Activated naive CD4-positive, alpha-beta T cell treated with Interleukin-2 at 50 U/mL for 16 hours (primary cell): ENCODE data around the gene MIA3.
"Not testable (repeated sequence)": the region's sequence is repeated elsewhere in the genome, so short reads cannot be mapped to it uniquely, and the experiment has no call there.

Experiments
- DNase-seq: peaks from one replicate; pipeline ENCODE4 v3.0.0-alpha.2; 2020

Gene MIA3

GRCh38 chr1:222665964-222666363, 48.1 kb downstream of the MIA3 start:
- DNase-seq = no peak

GRCh38 chr1:222668184-222668583, 50.3 kb downstream of the MIA3 start:
- not testable (repeated sequence) for DNase-seq

- DNase-seq = not testable (repeated sequence)
These were observed 51.2 kb downstream of the MIA3 start for GRCh38 chr1:222669107-222669506.

GRCh38 chr1:222670110-222670509, 52.2 kb downstream of the MIA3 start:
- DNase-seq = no peak

- no peak for DNase-seq
These were observed 62.2 kb downstream of the MIA3 start for GRCh38 chr1:222680080-222680479.

- DNase-seq = no peak
These were observed 73.1 kb downstream of the MIA3 start for GRCh38 chr1:222691016-222691415.

GRCh38 chr1:222694927-222695326, 77.0 kb downstream of the MIA3 start:
- DNase-seq = no peak

- no peak for DNase-seq
These were observed 78.8 kb downstream of the MIA3 start for GRCh38 chr1:222696741-222697140.

GRCh38 chr1:222697203-222697602, 79.3 kb downstream of the MIA3 start:
- DNase-seq = no peak

- no peak for DNase-seq
These were observed 79.9 kb downstream of the MIA3 start for GRCh38 chr1:222697826-222698225.

- no peak for DNase-seq
These were observed 84.3 kb downstream of the MIA3 start for GRCh38 chr1:222702210-222702609.

- no peak for DNase-seq
These were observed 86.4 kb downstream of the MIA3 start for GRCh38 chr1:222704260-222704659.

GRCh38 chr1:222706815-222707214, 88.9 kb downstream of the MIA3 start:
- DNase-seq = no peak

- DNase-seq = no peak
These were observed 91.8 kb downstream of the MIA3 start for GRCh38 chr1:222709700-222710153.

- DNase-seq = peak; percentile 66
These were observed 93.7 kb downstream of the MIA3 start for GRCh38 chr1:222711319-222712252.

- peak; percentile 97 for DNase-seq
These were observed 94.6 kb downstream of the MIA3 start, which contains the start of the genes AIDA and BROX for GRCh38 chr1:222712253-222713090. TSS of gene AIDA (minus strand) at chr1:222712491. CDS start at chr1:222712317, 174 bp downstream. TSS of gene BROX (plus strand) at chr1:222712564. CDS start at chr1:222715700, 3,136 bp downstream.

GRCh38 chr1:222713091-222713961, 95.4 kb downstream of the MIA3 start:
- DNase-seq = peak; percentile 90

GRCh38 chr1:222716393-222716792, 98.5 kb downstream of the MIA3 start:
- no peak for DNase-seq
